GM23338 (cell line): Measurements from ENCODE around the gene ECE1. TPM values are rescaled to one million over a fixed set of nuclear protein-coding genes. Genes with fewer than 3 reads are reported as not detected.

Experiments used
- ATAC-seq: fragments of 200-7000 bp; cut with Tn5 transposase; 3 replicates; pipeline ENCODE4 v1.9.1; 2020
- DNase-seq: peaks from one replicate; pipeline ENCODE4 v3.0.0-alpha.2; 2015; ENCODE audit warnings: low spot score
- H2AFZ ChIP-seq: fragments of 200-600 bp; sonication (generic); 2 replicates; pipeline ENCODE4 v1.8.0; 2016; ENCODE audit warnings: antibody characterized with exemption, mild to moderate bottlenecking, moderate library complexity
- H3F3A ChIP-seq: fragments of 200-600 bp; sonication (generic); replicated peaks from 2 replicates; pipeline ENCODE4 v1.8.0; 2017; ENCODE audit warnings: antibody characterized with exemption, mixed run types, low read depth
- H3K27ac ChIP-seq: fragments of 200-600 bp; sonication (generic); 2 replicates; pipeline ENCODE4 v1.6.1; 2016; ENCODE audit warnings: low read depth
- H3K27me3 ChIP-seq: fragments of 200-600 bp; sonication (generic); 2 replicates; pipeline ENCODE4 v1.8.0; 2016; ENCODE audit warnings: mild to moderate bottlenecking, mixed run types, moderate library complexity; ENCODE audit not compliant: insufficient read depth
- H3K36me3 ChIP-seq: fragments of 200-600 bp; sonication (generic); 2 replicates; pipeline ENCODE4 v1.8.0; 2016; ENCODE audit warnings: mild to moderate bottlenecking; ENCODE audit not compliant: insufficient read depth
- H3K4me1 ChIP-seq: fragments of 200-600 bp; sonication (generic); 2 replicates; pipeline ENCODE4 v1.8.0; 2016; ENCODE audit warnings: mild to moderate bottlenecking, moderate library complexity; ENCODE audit not compliant: insufficient read depth
- H3K4me2 ChIP-seq: fragments of 200-600 bp; sonication (generic); 2 replicates; pipeline ENCODE4 v1.7.1; 2017; ENCODE audit warnings: mixed run types
- H3K4me3 ChIP-seq: fragments of 200-600 bp; sonication (generic); 2 replicates; pipeline ENCODE4 v1.6.1; 2016; ENCODE audit warnings: mixed run types
- H3K79me2 ChIP-seq: fragments of 200-600 bp; sonication (generic); replicated peaks from 2 replicates; pipeline ENCODE4 v1.8.0; 2017; ENCODE audit warnings: mild to moderate bottlenecking; ENCODE audit not compliant: insufficient read depth
- H3K9me2 ChIP-seq: fragments of 200-600 bp; sonication (generic); 2 replicates; pipeline ENCODE4 v1.8.0; 2017; ENCODE audit not compliant: insufficient read depth
- H4K20me1 ChIP-seq: fragments of 200-600 bp; sonication (generic); replicated peaks from 2 replicates; pipeline ENCODE4 v1.8.0; 2017; ENCODE audit warnings: mild to moderate bottlenecking; ENCODE audit not compliant: insufficient read depth
- H3K27ac Mint-ChIP-seq: 2 replicates; pipeline ENCODE4 v1.8.0; 2020; ENCODE audit warnings: inconsistent platforms, mild to moderate bottlenecking, moderate library complexity, mixed read lengths
- H3K27me3 Mint-ChIP-seq: 3 replicates; pipeline ENCODE4 v1.8.0; 2022; ENCODE audit warnings: low read depth, mild to moderate bottlenecking, moderate library complexity, mixed read lengths, inconsistent platforms; ENCODE audit not compliant: insufficient read depth, poor library complexity
- H3K36me3 Mint-ChIP-seq: 3 replicates; pipeline ENCODE4 v1.8.0; 2021; ENCODE audit warnings: low read depth, mild to moderate bottlenecking, inconsistent platforms, moderate library complexity, mixed read lengths
- H3K4me1 Mint-ChIP-seq: 3 replicates; pipeline ENCODE4 v1.8.0; 2020; ENCODE audit warnings: mild to moderate bottlenecking, inconsistent platforms, mixed read lengths
- H3K4me3 Mint-ChIP-seq: 3 replicates; pipeline ENCODE4 v1.8.0; 2021; ENCODE audit warnings: moderate library complexity, mild to moderate bottlenecking, inconsistent platforms, mixed read lengths
- H3K9me3 Mint-ChIP-seq: 3 replicates; pipeline ENCODE4 v1.8.0; 2020; ENCODE audit warnings: moderate library complexity, mild to moderate bottlenecking, inconsistent platforms, mixed read lengths
- EZH2 ChIP-seq: fragments of 200-600 bp; sonication (generic); IDR thresholded peaks from one replicate; pipeline ENCODE4 v1.8.0; 2017; ENCODE audit warnings: antibody characterized with exemption, mild to moderate bottlenecking, low read depth; ENCODE audit not compliant: unreplicated experiment
- EZH2phosphoT487 ChIP-seq: fragments of 200-600 bp; sonication (generic); IDR thresholded peaks from one replicate; pipeline ENCODE4 v1.8.1; 2018; ENCODE audit warnings: antibody characterized with exemption; ENCODE audit not compliant: unreplicated experiment
- JUNB ChIP-seq: IDR thresholded peaks from one replicate; pipeline ENCODE4 v1.6.1; 2016; ENCODE audit warnings: antibody characterized with exemption; ENCODE audit not compliant: unreplicated experiment
- NANOG ChIP-seq: IDR thresholded peaks from 2 replicates; pipeline ENCODE4 v1.6.1; 2016; ENCODE audit warnings: antibody characterized with exemption, borderline replicate concordance
- POLR2AphosphoS5 ChIP-seq: IDR thresholded peaks from 2 replicates; pipeline ENCODE4 v1.6.1; 2016; ENCODE audit warnings: antibody characterized with exemption, low read depth
- STAT1 ChIP-seq: IDR thresholded peaks from one replicate; pipeline ENCODE4 v1.6.1; 2016; ENCODE audit warnings: antibody characterized with exemption; ENCODE audit not compliant: unreplicated experiment
- ZNF331 ChIP-seq: fragments of 250-450 bp; sonication (Bioruptor Pico); IDR thresholded peaks from 2 replicates; pipeline ENCODE4 v1.5.0; 2020; ENCODE audit warnings: low read depth, mild to moderate bottlenecking, moderate library complexity
- long read RNA-seq: library from polyadenylated mRNA; unstranded; transcript quantifications from one replicate; pipeline ENCODE4 v2.0.0, GENCODE V29; 2020; ENCODE audit not compliant: unreplicated experiment
- polyA plus RNA-seq: library from polyadenylated mRNA; unstranded; fragments of >200 nt; fragmentation: Nextera tagmentation; extraction: Ambion mirVana; gene quantifications from 2 replicates; pipeline ENCODE4 v1.2.1, GENCODE V29; 2016
- total RNA-seq: library from RNA; depleted of rRNA; stranded (reverse); fragments of >200 nt; shearing (Covaris generic); gene quantifications from 2 replicates; pipeline ENCODE4 v1.2.3, GENCODE V29; 2014; rRNA removed
- TF ChIP-seq, protein P1 (sequence below): IDR thresholded peaks from 2 replicates; pipeline ENCODE4 v1.6.1; 2016; ENCODE audit warnings: antibody characterized with exemption

The ECE1 gene
- total RNA-seq (45.0 and 48.0 TPM in 2 replicates), polyA plus RNA-seq (10.4 and 11.0 TPM in 2 replicates)
- long read RNA-seq, full-length matches to known transcripts = 3 of 8 reads
- long read RNA-seq, partial matches to known transcripts = 0 of 8 reads
- long read RNA-seq, other reads (novel, unspliced or antisense) = 5 of 8 reads

DNA sequence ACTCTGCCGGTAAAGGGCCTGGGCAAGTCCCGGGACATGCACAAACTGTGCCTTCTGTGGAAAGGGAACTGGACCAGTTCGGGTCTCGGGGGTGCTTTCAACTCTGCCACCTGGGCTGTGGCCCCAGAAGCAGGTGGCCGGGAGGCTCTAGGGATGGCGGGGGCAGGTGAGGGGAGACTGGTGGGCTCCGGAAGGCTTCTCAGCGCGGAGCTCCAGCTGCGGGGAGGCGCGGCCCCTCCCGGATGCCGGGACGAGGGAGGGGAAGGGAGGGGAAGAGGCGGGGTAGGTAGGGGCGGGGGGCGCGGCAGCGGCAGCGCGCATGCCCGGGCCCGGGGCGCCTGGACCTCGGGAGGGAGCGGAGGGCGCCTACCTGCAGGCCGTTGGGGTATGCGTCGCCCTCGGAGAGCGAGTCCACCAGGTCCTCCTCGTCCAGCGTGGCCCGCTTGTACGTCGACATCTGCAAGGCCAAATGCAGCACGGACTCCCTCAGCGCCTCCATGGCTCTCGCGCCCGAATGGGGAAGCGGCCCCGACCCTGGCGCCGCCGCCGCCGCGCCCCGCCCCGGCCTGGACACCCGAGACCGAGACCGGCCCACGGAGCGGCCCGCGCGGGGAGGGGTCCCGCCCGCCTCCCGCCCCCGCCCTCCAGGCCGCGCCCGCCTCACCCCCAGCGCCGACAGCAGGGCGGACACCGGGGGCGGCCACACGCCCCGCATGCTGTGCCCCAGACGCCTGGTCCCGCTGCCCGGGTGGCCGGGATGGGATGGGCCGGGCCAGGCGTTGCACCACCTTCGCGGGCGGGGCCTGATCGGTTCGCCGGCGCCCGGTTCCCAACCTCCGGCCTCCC, at the start of gene ECE1:
Gene ECE1 (minus strand): TSS at position 764 of the 846 bp plus-strand sequence. CDS start 49 bp downstream, at position 715.
- peaks cover 35% of the 10 kb centered on the region for H3K4me1 Mint-ChIP-seq
- no peaks in the 10 kb centered on the region for H3K36me3 ChIP-seq
- peaks cover 9% of the 10 kb centered on the region for H3K27me3 Mint-ChIP-seq
- H3K4me3 ChIP-seq = peak within 1 kb of the TSS; percentile 78
- no peaks in the 10 kb centered on the region for H3K9me3 Mint-ChIP-seq
- peak within 1 kb of the TSS; percentile 91 for H2AFZ ChIP-seq
- H3K27me3 ChIP-seq = no peaks in the 10 kb centered on the region
- ATAC-seq (peak; percentile 77), DNase-seq (peak; percentile 82)
- no peaks in the 10 kb centered on the region for H3F3A ChIP-seq
- peak within 1 kb of the TSS; percentile 93 for H3K4me2 ChIP-seq
- no peak within 1 kb of the TSS; the same call in 1 of the 2 replicates for H3K27ac Mint-ChIP-seq
- no peak within 1 kb of the TSS for H3K27ac ChIP-seq
- TF ChIP-seq ZNF331 (no peak), POLR2AphosphoS5 (peak; percentile 84)
- H4K20me1 ChIP-seq = no peaks in the 10 kb centered on the region; the same call in 1 of the 2 replicates
- H3K4me1 ChIP-seq = peaks cover 36% of the 10 kb centered on the region
- no peaks in the 10 kb centered on the region for H3K36me3 Mint-ChIP-seq
- H3K79me2 ChIP-seq = no peaks in the 10 kb centered on the region
- H3K9me2 ChIP-seq = no peaks in the 10 kb centered on the region
- H3K4me3 Mint-ChIP-seq = peak within 1 kb of the TSS; percentile 83

DNA sequence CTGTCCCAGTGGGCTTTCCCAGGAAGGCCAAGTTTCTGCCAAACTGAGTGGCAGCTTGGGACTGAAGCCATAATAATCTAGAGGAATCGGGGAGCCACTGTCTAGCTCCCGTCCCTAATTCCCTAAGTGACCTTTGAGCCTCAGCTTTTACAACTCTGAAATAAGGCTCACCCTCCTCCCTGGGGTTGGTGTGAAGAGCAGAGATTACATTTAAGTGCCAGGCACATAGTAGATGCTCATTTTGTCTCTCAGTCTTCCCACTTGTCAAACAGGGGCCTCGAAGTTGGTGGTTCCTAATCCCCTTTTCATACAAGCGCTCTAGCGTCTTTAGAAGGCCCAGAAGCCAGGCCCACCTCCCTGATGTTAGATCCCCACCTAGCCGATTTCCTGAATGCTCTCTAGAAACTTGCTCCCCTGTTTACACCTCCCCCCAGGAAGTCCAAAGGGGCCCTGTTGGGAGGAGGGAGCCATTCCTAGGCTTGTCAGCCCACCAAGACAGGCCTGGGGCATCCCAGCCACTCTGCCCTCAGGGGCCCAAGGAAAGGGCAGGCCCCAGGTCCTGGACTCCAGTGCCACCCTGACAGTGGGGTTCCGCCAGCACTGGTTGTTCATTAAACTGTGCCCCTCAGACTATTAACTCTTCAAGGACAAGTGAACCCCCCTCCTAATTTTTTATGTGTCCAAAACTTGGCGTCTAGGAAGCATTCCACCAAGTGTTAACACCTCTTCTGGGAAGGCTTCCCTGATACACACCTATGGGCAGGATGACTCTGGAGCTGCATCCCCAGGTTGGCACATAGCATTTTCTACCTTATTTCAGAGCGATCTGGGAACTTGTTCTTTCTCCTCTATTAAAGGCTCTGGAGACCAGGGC, 49.3 kb upstream of the ECE1 start:
- Histone ChIP-seq H3K9me2 (no peaks in the 10 kb centered on the region), H3K27ac (no peak overlapping the region), H3K36me3 (no peaks in the 10 kb centered on the region), H3K27me3 (peaks cover 18% of the 10 kb centered on the region), H3K79me2 (peaks cover 47% of the 10 kb centered on the region), H2AFZ (no peak overlapping the region), H3K4me1 (peaks cover 21% of the 10 kb centered on the region), H3F3A (no peaks in the 10 kb centered on the region), H4K20me1 (peaks cover 16% of the 10 kb centered on the region), H3K4me2 (0 out of 2 replicates have a peak overlapping the region, but pooled peaks have one; percentile 38), H3K4me3 (no peak overlapping the region)
- Mint-ChIP-seq H3K4me3 (no peak overlapping the region), H3K36me3 (no peaks in the 10 kb centered on the region), H3K27ac (no peak overlapping the region), H3K4me1 (peaks cover 43% of the 10 kb centered on the region), H3K9me3 (no peaks in the 10 kb centered on the region), H3K27me3 (peaks cover 27% of the 10 kb centered on the region)
- no peak for DNase-seq
- TF ChIP-seq NANOG (no peak), JUNB (no peak), POLR2AphosphoS5 (no peak), STAT1 (no peak), EZH2 (no peak), EZH2phosphoT487 (no peak)
- TF ChIP-seq, protein P1, sequence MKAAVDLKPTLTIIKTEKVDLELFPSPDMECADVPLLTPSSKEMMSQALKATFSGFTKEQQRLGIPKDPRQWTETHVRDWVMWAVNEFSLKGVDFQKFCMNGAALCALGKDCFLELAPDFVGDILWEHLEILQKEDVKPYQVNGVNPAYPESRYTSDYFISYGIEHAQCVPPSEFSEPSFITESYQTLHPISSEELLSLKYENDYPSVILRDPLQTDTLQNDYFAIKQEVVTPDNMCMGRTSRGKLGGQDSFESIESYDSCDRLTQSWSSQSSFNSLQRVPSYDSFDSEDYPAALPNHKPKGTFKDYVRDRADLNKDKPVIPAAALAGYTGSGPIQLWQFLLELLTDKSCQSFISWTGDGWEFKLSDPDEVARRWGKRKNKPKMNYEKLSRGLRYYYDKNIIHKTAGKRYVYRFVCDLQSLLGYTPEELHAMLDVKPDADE = no peak
- ATAC-seq = no peak
